Hepatic stellate cell (primary cell): ENCODE data around the gene HNRNPA3.
"Not testable (repeated sequence)": the region's sequence is repeated elsewhere in the genome, so short reads cannot be mapped to it uniquely, and the experiment has no call there.

Source experiments
- DNase-seq: peaks from one replicate; pipeline ENCODE4 v3.0.0; 2011; ENCODE audit warnings: low spot score

HNRNPA3 gene

DNA sequence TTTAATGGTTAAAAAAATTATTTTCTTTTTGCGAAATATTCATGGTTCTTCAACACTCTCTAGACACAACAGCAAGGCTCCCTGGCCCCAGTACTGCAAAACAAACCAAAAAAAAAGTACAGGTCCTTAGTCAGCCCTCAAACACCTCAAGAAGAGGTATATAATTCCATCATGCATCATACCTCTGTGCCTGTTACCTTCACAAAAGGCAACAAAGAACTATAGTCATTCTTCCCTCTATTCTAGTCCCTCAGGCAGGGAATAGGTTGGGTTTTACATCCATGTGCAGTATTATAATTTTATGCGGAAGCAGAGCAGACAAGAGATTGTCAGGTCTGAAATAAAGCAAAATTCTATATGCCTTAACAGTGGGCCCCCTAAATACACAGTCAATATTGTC, 43.4 kb downstream of the HNRNPA3 start:
- no peak for DNase-seq

- DNase-seq, result no peak
These were observed 44.1 kb downstream of the HNRNPA3 start for GRCh38 chr2:177256695-177257094.

DNA sequence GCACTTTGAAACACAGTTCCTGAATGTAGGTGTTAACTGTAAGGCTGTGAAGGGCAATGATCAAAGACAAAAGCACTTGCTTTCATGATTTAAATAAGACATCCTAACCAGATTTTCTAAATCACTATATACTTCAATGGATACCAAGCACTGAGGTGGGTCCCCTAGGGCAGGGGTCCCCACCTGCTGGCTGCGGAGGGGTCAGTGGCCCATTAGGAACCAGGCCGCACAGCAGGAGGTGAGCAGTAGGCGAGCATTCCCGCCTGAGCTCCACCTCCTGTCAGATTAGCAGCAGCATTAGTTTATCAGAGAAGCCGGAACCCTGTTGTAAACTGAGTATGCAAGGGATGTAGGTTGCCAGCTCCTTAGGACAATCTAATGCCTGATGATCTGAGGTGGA, 44.9 kb downstream of the HNRNPA3 start:
- DNase-seq, result no peak

- no peak for DNase-seq
These were observed 45.5 kb downstream of the HNRNPA3 start for GRCh38 chr2:177258059-177258458.

- no peak for DNase-seq
These were observed 47.8 kb downstream of the HNRNPA3 start for GRCh38 chr2:177260379-177260778.

DNA sequence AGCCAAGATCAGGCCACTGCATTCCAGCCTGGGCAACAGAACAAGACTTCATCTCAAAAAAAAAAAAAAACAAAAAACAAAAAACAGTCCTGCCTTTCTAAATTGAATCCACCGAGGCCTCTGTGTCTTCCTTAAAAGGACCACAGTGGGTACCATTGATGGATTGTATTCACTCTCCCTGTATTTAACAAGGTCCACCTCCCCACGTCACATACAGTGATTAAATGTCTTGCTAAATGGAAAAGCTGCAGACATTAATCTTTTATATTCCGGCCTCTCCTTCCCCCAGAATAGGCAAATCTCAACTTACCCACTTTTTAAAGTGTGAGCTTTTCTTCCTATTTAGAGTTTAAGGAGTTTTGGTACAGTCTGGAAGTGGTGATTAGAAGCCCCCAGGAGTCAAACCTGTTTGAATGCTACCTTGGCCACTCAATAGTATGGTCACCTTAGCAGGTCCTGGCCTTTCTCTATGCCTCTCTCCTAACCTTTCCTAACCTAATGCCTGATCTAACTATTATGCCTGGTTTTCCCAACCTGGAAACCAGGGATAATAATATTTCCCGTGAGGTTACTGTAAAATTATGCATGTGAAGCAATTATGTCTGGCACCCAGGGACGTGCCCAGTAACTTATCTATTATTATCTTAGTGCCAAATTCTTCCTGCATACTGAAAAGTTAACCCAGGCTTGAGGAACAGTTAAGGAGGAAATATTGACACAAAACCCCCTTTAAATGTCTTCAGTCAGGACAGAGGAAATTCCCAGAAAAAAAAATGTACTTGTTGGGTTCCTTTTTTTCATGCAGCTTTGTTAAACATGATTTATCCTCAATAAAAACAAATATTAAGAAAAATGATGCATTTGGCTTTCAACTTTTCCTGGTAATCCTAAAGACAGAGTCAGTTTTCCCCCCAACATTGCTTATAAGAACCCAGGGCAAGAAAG, 48.8 kb downstream of the HNRNPA3 start:
- no peak for DNase-seq

DNA sequence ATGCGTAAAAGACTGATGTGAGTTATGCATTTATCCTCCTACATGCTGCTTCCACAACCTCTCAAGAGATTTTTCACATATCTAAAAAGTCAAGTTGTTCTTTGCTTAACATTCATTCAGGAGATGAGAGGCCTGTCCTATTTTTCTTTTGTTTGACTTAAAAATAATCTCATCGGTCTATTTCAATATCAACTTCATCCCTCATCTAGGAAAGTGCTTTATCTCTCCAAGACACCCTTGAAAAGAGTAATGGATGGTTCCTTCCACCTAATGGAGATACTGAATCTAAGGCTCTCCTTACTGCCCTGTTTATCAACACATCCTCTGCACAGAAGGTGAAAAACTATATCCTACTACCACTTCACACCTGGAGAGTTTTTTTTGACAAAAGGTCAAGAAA, 49.5 kb downstream of the HNRNPA3 start:
- DNase-seq, result no peak

GRCh38 chr2:177262958-177263450, 50.4 kb downstream of the HNRNPA3 start:
- DNase-seq, result no peak

- DNase-seq, result peak; percentile 83
These were observed 51.0 kb downstream of the HNRNPA3 start for GRCh38 chr2:177263451-177264208.

- no peak for DNase-seq
These were observed 51.7 kb downstream of the HNRNPA3 start for GRCh38 chr2:177264209-177264692.

GRCh38 chr2:177264693-177265587, 52.3 kb downstream of the HNRNPA3 start, which contains the start of gene NFE2L2:
NFE2L2 (minus strand) TSS chr2:177264727; CDS start chr2:177264576, 151 bp downstream.
- peak; percentile 91 for DNase-seq

GRCh38 chr2:177265824-177266817, 53.5 kb downstream of the HNRNPA3 start:
- DNase-seq, result peak; percentile 31

GRCh38 chr2:177266955-177267354, 54.4 kb downstream of the HNRNPA3 start:
- not testable (repeated sequence) for DNase-seq

DNA sequence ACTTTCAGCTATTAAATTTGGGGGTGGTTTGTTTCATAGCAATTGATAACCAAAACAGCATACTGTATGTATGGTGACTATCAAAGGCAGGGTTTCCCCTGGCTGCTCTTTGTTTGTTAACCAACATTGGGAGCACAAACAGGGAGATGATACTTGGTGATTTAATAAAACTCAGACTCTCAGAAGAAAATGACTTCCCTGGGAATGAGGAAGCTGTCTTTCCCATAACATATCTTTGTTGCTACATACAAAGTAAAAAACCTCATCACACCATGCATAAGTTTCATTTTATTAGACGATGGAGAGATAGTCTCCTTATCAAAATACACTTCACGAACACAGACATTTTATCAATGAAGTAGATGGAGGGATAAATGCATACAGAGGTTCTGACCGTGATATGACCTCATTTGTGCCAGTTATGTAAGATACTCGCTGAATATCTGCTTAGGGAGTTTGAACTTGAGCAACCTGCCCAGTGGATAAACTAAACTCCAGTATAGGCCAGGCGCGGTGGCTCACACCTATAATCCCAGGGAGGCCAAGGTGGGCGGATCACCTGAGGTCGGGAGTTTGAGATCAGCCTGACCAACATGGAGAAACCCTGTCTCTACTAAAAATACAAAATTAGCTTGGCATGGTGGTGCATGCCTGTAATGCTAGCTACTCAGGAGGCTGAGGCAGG, 55.7 kb downstream of the HNRNPA3 start:
- DNase-seq, result no peak

- no peak for DNase-seq
These were observed 56.3 kb downstream of the HNRNPA3 start for GRCh38 chr2:177268901-177269300.

- no peak for DNase-seq
These were observed 57.9 kb downstream of the HNRNPA3 start for GRCh38 chr2:177270531-177270930.

- DNase-seq, result no peak
These were observed 59.5 kb downstream of the HNRNPA3 start for GRCh38 chr2:177271981-177272666.

DNA sequence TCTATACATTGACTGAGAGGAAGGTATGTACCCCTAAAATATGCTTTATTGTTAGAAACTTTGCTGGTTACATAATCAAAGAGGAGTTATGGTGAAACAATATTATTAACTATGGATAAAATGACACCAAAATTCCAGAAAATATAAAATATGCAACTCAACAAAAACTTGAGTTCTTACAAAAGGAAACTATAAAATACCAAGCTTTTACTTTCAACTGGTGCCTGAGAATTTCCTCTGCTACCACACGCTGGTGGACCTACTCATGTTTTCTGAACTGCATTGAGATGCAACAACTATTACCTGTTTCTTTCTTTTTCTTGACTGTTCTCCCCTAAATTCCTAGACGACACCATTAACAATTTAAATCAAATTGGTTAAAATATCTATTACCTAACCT, 60.2 kb downstream of the HNRNPA3 start:
- DNase-seq, result no peak

- no peak for DNase-seq
These were observed 60.8 kb downstream of the HNRNPA3 start for GRCh38 chr2:177273408-177273807.
